DMS153 (cell line): ENCODE measurements around the gene OR4F15.

Experiments
- DNase-seq: peaks from one replicate; lab custom pipeline; 2025; lab: John Stamatoyannopoulos, UW

OR4F15 gene

GRCh38 chr15:101803676-101804075, 8.3 kb upstream of the OR4F15 start:
- no peak for DNase-seq

DNA sequence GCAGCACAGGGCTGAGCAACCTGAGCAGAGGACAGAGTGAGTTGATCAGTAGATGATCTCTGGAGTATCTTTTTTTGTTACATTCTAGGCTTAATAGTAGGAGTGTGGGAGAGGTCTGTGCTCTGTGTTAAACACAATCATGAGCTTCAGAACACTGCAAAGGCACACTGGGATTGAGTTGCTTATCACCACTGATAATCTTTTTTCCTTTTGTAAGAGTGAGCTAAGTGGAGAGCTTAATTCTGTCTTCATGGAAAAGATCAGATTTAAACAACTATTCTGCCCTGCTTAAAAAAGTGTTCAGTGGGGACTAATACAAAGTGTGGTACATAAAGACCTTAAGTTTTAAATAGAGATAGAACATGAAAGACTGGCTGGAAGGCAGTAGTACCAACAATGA, 7.6 kb upstream of the OR4F15 start:
- no peak for DNase-seq

GRCh38 chr15:101804941-101805340, 7.1 kb upstream of the OR4F15 start:
- DNase-seq = no peak

DNA sequence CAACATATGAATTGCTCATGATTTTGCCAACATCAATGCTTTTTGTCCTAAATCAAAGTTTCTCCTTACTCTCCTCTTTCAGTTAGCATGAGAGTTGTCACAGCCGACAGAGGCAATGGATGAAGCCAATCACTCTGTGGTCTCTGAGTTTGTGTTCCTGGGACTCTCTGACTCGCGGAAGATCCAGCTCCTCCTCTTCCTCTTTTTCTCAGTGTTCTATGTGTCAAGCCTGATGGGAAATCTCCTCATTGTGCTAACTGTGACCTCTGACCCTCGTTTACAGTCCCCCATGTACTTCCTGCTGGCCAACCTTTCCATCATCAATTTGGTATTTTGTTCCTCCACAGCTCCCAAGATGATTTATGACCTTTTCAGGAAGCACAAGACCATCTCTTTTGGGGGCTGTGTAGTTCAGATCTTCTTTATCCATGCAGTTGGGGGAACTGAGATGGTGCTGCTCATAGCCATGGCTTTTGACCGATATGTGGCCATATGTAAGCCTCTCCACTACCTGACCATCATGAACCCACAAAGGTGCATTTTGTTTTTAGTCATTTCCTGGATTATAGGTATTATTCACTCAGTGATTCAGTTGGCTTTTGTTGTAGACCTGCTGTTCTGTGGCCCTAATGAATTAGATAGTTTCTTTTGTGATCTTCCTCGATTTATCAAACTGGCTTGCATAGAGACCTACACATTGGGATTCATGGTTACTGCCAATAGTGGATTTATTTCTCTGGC, 6.2 kb upstream of the OR4F15 start:
- no peak for DNase-seq

DNA sequence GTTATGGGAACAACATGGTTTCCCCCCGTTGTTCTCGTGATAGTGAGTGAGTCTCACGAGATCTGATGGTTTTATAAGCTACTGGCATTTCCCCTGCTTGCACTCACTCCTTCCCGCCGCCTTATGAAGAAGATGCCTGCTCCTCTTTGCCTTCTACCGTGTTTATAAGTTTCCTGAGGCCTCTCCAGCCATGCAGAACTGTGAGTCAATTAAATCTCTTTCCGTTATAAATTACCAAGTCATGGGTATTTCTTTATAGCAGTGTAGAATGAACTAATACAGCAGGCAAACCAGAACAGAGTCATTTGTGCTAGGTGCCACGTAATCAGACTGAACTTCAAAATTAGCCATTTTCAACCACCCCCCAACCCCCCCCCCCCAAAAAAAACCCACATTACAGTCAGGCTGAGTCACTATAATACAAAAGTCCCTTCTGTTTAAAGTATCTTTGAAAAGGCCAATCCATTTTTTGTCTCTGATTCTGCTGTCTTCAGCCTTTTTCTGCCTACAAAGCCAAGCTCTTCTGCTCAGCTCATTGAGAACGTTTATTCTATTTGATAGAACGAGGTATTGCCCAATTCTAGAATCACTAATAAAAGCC, 4.6 kb upstream of the OR4F15 start:
- no peak for DNase-seq

DNA sequence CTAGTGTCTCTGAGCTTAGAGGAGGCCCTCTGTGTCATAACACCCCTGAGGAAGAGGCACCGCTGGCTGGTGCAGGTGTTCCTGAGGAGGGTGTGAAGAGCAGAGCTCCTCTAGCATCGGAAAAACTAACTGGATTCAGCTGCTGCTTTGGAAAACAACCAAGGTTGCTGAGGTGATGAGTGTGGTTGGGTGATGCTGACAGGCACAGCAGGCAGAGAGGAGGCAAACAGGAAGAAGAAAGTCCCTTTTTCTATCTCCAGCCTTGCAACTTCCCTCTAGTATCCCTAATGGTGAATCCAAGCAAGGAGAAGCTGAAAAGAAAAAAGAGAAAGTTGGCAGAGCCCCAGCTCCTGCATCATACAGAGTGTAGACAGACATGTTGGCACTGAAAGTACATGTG, 3.8 kb upstream of the OR4F15 start:
- DNase-seq = no peak

GRCh38 chr15:101810456-101810855, 1.5 kb upstream of the OR4F15 start:
- no peak for DNase-seq

DNA sequence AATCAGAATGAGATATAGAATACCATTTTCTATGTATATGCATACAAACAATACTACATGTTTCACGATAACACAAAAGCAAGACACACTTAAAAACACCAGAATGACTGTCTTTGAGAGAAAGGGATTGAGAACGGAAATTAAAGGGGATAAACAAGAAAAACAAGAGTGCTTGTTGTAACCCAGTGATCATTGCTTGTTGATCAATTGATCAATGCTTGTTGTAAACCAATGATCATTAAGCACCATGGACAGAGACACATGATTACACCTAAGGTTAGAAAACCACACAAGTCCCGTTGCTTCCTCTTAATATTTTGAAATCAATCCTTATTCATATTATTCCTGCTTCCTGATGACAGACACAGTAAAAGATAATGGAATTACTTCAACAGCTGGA, 1.1 kb upstream of the OR4F15 start:
- no peak for DNase-seq

GRCh38 chr15:101813803-101814534, 2.0 kb downstream of the OR4F15 start:
- DNase-seq = no peak

DNA sequence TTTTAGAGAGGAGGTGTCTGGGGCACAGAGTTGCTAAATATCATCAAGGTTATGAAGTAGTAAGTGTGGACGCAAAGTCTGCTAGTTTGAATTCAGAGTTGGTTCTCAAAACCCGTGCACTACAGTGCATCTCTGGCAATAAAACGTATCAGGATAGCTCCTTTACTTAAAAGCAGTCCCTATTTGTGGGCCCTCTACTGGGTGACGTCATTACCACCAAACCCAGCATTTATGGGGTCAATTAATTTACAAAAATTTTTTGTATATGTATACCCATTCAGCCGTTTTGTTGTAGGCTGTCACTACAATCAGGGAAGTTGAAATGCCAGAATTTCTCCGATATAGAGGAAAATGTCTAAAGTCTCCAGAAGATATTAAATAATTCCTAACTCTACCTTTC, 8.8 kb downstream of the OR4F15 start:
- DNase-seq = no peak

- no peak for DNase-seq
Measured at GRCh38 chr15:101827257-101827656, 15.3 kb downstream of the OR4F15 start.

DNA sequence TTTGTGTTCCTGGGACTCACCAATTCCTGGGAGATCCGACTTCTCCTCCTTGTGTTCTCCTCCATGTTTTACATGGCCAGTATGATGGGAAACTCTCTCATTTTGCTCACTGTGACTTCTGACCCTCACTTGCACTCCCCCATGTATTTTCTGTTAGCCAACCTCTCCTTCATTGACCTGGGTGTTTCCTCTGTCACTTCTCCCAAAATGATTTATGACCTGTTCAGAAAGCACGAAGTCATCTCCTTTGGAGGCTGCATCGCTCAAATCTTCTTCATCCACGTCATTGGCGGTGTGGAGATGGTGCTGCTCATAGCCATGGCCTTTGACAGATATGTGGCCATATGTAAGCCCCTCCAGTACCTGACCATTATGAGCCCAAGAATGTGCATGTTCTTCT, 16.8 kb downstream of the OR4F15 start:
- DNase-seq = no peak

DNA sequence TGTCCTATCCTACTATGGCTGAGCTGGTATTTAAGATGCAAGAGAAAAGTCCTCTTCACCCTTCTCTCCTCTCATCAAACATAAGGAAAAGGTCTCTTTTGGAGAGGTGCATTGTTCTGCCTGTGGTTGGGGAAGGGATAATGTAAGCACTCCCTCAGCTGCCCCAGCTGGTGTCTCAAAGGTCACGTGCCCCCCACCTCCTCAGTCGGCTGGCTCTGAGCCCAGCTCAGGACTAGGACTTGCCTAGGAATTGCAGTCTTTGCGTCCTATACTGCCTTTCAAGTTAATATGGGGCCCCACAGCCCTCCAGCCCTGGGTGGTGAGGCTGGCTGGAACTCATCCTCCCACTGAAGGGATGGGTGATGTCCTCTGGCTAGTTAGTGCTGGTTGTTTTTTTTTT, 29.7 kb downstream of the OR4F15 start:
- DNase-seq = no peak

- no peak for DNase-seq
Measured at GRCh38 chr15:101844916-101845315, 32.9 kb downstream of the OR4F15 start.

DNA sequence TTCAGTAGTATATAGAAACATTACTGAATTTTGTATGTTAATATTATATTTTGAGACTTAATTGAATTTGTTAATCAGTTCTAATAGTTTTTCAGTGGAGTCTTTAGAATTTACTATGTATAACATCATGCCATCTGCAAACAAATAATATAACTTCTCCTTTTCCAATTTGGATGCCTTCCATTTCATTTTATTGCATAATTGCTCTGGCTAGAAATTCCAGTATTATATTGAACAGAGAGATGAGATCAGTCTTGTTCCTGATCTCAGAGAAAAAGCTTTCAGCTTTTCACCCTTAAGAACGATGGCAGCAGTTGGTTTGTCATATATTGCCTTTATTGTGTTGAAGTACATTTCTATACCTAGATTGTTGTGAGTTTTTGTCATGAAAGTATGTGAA, 40.4 kb downstream of the OR4F15 start:
- no peak for DNase-seq
